H9 (cell line): ENCODE measurements around the gene TMEM108. TPM values are rescaled to one million over a fixed set of nuclear protein-coding genes. Genes with fewer than 3 reads are reported as not detected.

Source experiments
- DNase-seq: peaks from one replicate; pipeline ENCODE4 v3.0.0-alpha.2; 2017
- H2AFZ ChIP-seq: one replicate; pipeline ENCODE4 v1.6.1; 2013; ENCODE audit warnings: mild to moderate bottlenecking, low read length, control low read depth, moderate library complexity
- H2AK5ac ChIP-seq: 2 replicates; pipeline ENCODE4 v1.6.1; 2013; ENCODE audit warnings: low read length, control low read depth, mixed read lengths; ENCODE audit not compliant: insufficient read length
- H2BK120ac ChIP-seq: one replicate; pipeline ENCODE4 v1.6.1; 2013; ENCODE audit warnings: low read depth, mild to moderate bottlenecking, low read length, control low read depth, inconsistent platforms; ENCODE audit not compliant: poor library complexity, severe bottlenecking
- H2BK12ac ChIP-seq: 2 replicates; pipeline ENCODE4 v1.6.1; 2013; ENCODE audit warnings: low read length, control low read depth, mixed read lengths, low read depth; ENCODE audit not compliant: insufficient read length
- H2BK15ac ChIP-seq: 2 replicates; pipeline ENCODE4 v1.6.1; 2013; ENCODE audit warnings: low read depth, low read length, control low read depth
- H2BK20ac ChIP-seq: one replicate; pipeline ENCODE4 v1.6.1; 2013; ENCODE audit warnings: low read depth, mild to moderate bottlenecking, low read length, control low read depth, inconsistent platforms; ENCODE audit not compliant: poor library complexity, severe bottlenecking
- H2BK5ac ChIP-seq: 2 replicates; pipeline ENCODE4 v1.6.1; 2013; ENCODE audit warnings: low read length, control low read depth, mixed read lengths; ENCODE audit not compliant: insufficient read length
- H3K14ac ChIP-seq: 2 replicates; pipeline ENCODE4 v1.6.1; 2013; ENCODE audit warnings: low read length, control low read depth; ENCODE audit not compliant: insufficient read depth
- H3K18ac ChIP-seq: 2 replicates; pipeline ENCODE4 v1.6.1; 2013; ENCODE audit warnings: low read depth, mild to moderate bottlenecking, mixed read lengths, low read length, control low read depth; ENCODE audit not compliant: insufficient read length
- H3K23ac ChIP-seq: 2 replicates; pipeline ENCODE4 v1.6.1; 2013; ENCODE audit warnings: low read length, control low read depth, mixed read lengths, low read depth; ENCODE audit not compliant: insufficient read length
- H3K23me2 ChIP-seq: 2 replicates; pipeline ENCODE4 v1.6.1; 2013; ENCODE audit warnings: low read depth, mild to moderate bottlenecking, mixed read lengths, low read length, control low read depth; ENCODE audit not compliant: insufficient read length, poor library complexity, severe bottlenecking
- H3K27ac ChIP-seq: 2 replicates; pipeline ENCODE4 v1.5.1; 2013; ENCODE audit warnings: low read length, control low read depth, mixed read lengths, low read depth; ENCODE audit not compliant: insufficient read length
- H3K27me3 ChIP-seq: 2 replicates; pipeline ENCODE4 v1.6.1; 2013; ENCODE audit warnings: low read length, control low read depth, inconsistent platforms; ENCODE audit not compliant: insufficient read depth
- H3K4ac ChIP-seq: 2 replicates; pipeline ENCODE4 v1.6.1; 2013; ENCODE audit warnings: low read depth, mild to moderate bottlenecking, control low read depth, inconsistent platforms, low read length, moderate library complexity
- H3K4me1 ChIP-seq: 2 replicates; pipeline ENCODE4 v1.6.1; 2013; ENCODE audit warnings: low read length, control low read depth, inconsistent platforms; ENCODE audit not compliant: insufficient read depth
- H3K4me2 ChIP-seq: 2 replicates; pipeline ENCODE4 v1.6.1; 2013; ENCODE audit warnings: low read length, control low read depth, mixed read lengths; ENCODE audit not compliant: insufficient read length, insufficient read depth
- H3K56ac ChIP-seq: 2 replicates; pipeline ENCODE4 v1.6.1; 2013; ENCODE audit warnings: low read depth, mild to moderate bottlenecking, mixed read lengths, low read length, control low read depth; ENCODE audit not compliant: insufficient read length
- H3K79me1 ChIP-seq: 2 replicates; pipeline ENCODE4 v1.6.1; 2013; ENCODE audit warnings: low read depth, mild to moderate bottlenecking, moderate library complexity, low read length, control low read depth, inconsistent platforms; ENCODE audit not compliant: insufficient read depth, poor library complexity, severe bottlenecking
- H3K79me2 ChIP-seq: 2 replicates; pipeline ENCODE4 v1.6.1; 2013; ENCODE audit warnings: low read length, control low read depth, inconsistent platforms; ENCODE audit not compliant: insufficient read depth
- H3K9ac ChIP-seq: 2 replicates; pipeline ENCODE4 v1.6.1; 2013; ENCODE audit warnings: low read length, control low read depth, mixed read lengths; ENCODE audit not compliant: insufficient read length; ENCODE audit errors: extremely low read depth
- H3K9me3 ChIP-seq: one replicate; pipeline ENCODE4 v1.6.1; 2013; ENCODE audit warnings: low read depth, low read length, inconsistent platforms; ENCODE audit not compliant: control insufficient read depth
- H3T11ph ChIP-seq: one replicate; pipeline ENCODE4 v1.6.1; 2013; ENCODE audit warnings: mild to moderate bottlenecking, low read length, control low read depth, inconsistent platforms
- H4K20me1 ChIP-seq: one replicate; pipeline ENCODE4 v1.6.1; 2013; ENCODE audit not compliant: control insufficient read depth, insufficient read length, insufficient read depth
- H4K5ac ChIP-seq: 2 replicates; pipeline ENCODE4 v1.6.1; 2013; ENCODE audit warnings: low read depth, mild to moderate bottlenecking, mixed read lengths, low read length, control low read depth; ENCODE audit not compliant: insufficient read length
- H4K8ac ChIP-seq: replicated peaks from 2 replicates; pipeline ENCODE4 v1.6.1; 2013; ENCODE audit warnings: low read length, control low read depth, mixed read lengths, low read depth; ENCODE audit not compliant: insufficient read length
- H4K91ac ChIP-seq: 2 replicates; pipeline ENCODE4 v1.6.1; 2013; ENCODE audit warnings: low read depth, mild to moderate bottlenecking, moderate library complexity, mixed read lengths, low read length, control low read depth; ENCODE audit not compliant: insufficient read length
- H3K27ac Mint-ChIP-seq, 3 experiments: 2 replicates in 2 of 3; 3 replicates in 1 of 3; pipeline ENCODE4 v1.8.0; 2020 to 2021; ENCODE audit warnings: mixed read lengths in 3 of 3, mild to moderate bottlenecking in 1 of 3, moderate library complexity in 1 of 3
- H3K27me3 Mint-ChIP-seq: 2 replicates; pipeline ENCODE4 v1.8.0; 2021; ENCODE audit warnings: low read depth, mild to moderate bottlenecking, moderate library complexity, mixed read lengths
- H3K36me3 Mint-ChIP-seq, 3 experiments: 2 replicates in 2 of 3; 3 replicates in 1 of 3; pipeline ENCODE4 v1.8.0; 2020 to 2021; ENCODE audit warnings: low read depth in 3 of 3, mixed read lengths in 3 of 3; ENCODE audit not compliant: insufficient read depth in 1 of 3
- H3K4me1 Mint-ChIP-seq, 2 experiments: 2 replicates each; pipeline ENCODE4 v1.8.0; 2020; ENCODE audit warnings: mixed read lengths in 2 of 2
- H3K4me3 Mint-ChIP-seq, 2 experiments: 2 replicates in 1 of 2; 3 replicates in 1 of 2; pipeline ENCODE4 v1.8.0; 2020 to 2021; ENCODE audit warnings: mild to moderate bottlenecking in 2 of 2, mixed read lengths in 2 of 2, moderate library complexity in 1 of 2
- H3K9me3 Mint-ChIP-seq, 2 experiments: 2 replicates in 1 of 2; 3 replicates in 1 of 2; pipeline ENCODE4 v1.8.0; 2020; ENCODE audit warnings: mild to moderate bottlenecking in 2 of 2, mixed read lengths in 2 of 2, moderate library complexity in 1 of 2
- WGBS: extraction: QIAGEN DNeasy Blood & Tissue Kit; methylation state at CpG from one replicate; pipeline ENCODE4 v1.1.7; 2013; ENCODE audit warnings: missing lambda C conversion rate, low lambda C conversion rate, mixed read lengths; ENCODE audit not compliant: insufficient read length; ENCODE audit errors: extremely low coverage; 5-methylcytosine and 5-hydroxymethylcytosine counted together
- total RNA-seq: library from RNA; stranded (reverse); gene quantifications from 2 replicates; pipeline ENCODE4 v1.2.1, GENCODE V29; 2021
- TF ChIP-seq, protein P1 (sequence below): fragments of 200-600 bp; sonication (generic); conservative IDR thresholded peaks from 3 replicates; pipeline ENCODE4 v1.8.0; 2021; ENCODE audit warnings: antibody characterized with exemption, mild to moderate bottlenecking

TMEM108 gene
- total RNA-seq, 1 experiment from 2014 or later: 5.0 TPM

DNA sequence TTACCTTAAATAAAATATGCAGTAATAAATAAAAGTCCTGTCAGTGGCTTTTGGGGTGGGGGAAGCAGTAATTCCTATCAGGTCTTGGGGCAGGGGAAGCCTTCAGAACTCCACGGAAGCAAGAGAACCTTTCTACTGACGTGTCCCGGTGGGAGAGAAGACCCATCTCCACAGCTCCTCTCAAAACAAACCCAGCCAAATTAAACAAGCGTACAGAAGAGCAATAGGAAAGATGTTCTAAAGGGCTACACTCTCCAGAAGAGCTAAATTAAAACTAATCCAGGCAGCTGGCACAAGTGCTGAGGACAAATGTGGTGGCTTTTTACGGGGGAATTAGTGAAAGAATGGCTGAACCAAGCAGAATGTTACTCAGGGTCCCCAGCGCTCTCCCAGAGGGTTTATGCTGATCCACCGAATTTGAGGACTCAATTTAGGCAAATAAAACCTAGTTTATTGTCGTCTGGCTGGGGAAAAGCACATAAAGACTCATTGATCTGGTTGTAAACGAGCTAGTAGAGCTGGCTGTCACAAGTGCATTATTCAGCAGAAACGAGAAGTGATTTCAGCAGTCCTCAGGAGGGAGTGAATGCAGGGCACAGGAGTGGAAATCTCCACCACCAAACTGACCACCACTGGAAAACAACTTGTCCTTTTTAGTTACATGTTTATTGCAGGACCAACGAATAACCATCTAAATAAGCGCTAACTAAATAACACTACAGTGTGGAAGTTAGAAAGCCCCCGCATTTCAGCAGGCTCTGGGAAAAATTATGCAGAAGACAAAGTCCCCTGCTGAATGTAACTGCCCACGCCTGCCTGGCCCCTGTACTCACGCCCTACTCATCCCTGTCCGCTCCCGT lies 375.2 kb downstream of the TMEM108 start:
- Histone ChIP-seq H3K9ac (no peak overlapping the region), H4K91ac (no peak overlapping the region), H3K79me2 (no peaks in the 10 kb centered on the region), H4K5ac (no peak overlapping the region), H3K56ac (no peak overlapping the region), H2AK5ac (no peak overlapping the region), H2AFZ (no peak overlapping the region), H3K27ac (no peak overlapping the region), H3K4me1 (no peaks in the 10 kb centered on the region), H3K4me2 (no peak overlapping the region), H2BK20ac (no peak overlapping the region), H2BK5ac (no peak overlapping the region), H2BK12ac (no peak overlapping the region), H3K9me3 (no peaks in the 10 kb centered on the region), H3K18ac (no peak overlapping the region), H3K4ac (no peak overlapping the region), H3K27me3 (no peaks in the 10 kb centered on the region), H3T11ph (no peak overlapping the region), H3K23ac (no peak overlapping the region), H2BK15ac (no peak overlapping the region), H3K79me1 (no peaks in the 10 kb centered on the region), H3K23me2 (no peaks in the 10 kb centered on the region), H4K8ac (no peak overlapping the region), H3K14ac (no peak overlapping the region), H2BK120ac (no peak overlapping the region), H4K20me1 (no peaks in the 10 kb centered on the region)
- Mint-ChIP-seq H3K4me1 (peaks cover 0 to 2% of the 10 kb centered on the region in 2 experiments; a peak in 1 of 4 replicates), H3K36me3 (no peaks in the 10 kb centered on the region), H3K4me3 (no peak overlapping the region), H3K27ac (peak overlapping the region in 1 of 3 experiments; percentile 13; a peak in 2 of 7 replicates), H3K27me3 (peaks cover 6% of the 10 kb centered on the region), H3K9me3 (peaks cover 0 to 12% of the 10 kb centered on the region in 2 experiments; a peak in 2 of 5 replicates)
- TF ChIP-seq, protein P1, sequence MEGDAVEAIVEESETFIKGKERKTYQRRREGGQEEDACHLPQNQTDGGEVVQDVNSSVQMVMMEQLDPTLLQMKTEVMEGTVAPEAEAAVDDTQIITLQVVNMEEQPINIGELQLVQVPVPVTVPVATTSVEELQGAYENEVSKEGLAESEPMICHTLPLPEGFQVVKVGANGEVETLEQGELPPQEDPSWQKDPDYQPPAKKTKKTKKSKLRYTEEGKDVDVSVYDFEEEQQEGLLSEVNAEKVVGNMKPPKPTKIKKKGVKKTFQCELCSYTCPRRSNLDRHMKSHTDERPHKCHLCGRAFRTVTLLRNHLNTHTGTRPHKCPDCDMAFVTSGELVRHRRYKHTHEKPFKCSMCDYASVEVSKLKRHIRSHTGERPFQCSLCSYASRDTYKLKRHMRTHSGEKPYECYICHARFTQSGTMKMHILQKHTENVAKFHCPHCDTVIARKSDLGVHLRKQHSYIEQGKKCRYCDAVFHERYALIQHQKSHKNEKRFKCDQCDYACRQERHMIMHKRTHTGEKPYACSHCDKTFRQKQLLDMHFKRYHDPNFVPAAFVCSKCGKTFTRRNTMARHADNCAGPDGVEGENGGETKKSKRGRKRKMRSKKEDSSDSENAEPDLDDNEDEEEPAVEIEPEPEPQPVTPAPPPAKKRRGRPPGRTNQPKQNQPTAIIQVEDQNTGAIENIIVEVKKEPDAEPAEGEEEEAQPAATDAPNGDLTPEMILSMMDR: no peak
- DNase-seq: no peak
- no CpG with 5 or more reads among the region's 17 CpGs for WGBS
